GM23338 (cell line): ENCODE data around the gene HNF1B.

Experiments
- CREB1 ChIP-seq: fragments of 250-450 bp; sonication (Bioruptor Pico); IDR thresholded peaks from 2 replicates; pipeline ENCODE4 v1.5.0; 2020; ENCODE audit warnings: low read depth, mild to moderate bottlenecking, moderate library complexity
- EZH2 ChIP-seq: fragments of 200-600 bp; sonication (generic); IDR thresholded peaks from one replicate; pipeline ENCODE4 v1.8.0; 2017; ENCODE audit warnings: antibody characterized with exemption, mild to moderate bottlenecking, low read depth; ENCODE audit not compliant: unreplicated experiment
- EZH2phosphoT487 ChIP-seq: fragments of 200-600 bp; sonication (generic); IDR thresholded peaks from one replicate; pipeline ENCODE4 v1.8.1; 2018; ENCODE audit warnings: antibody characterized with exemption; ENCODE audit not compliant: unreplicated experiment
- JUNB ChIP-seq: IDR thresholded peaks from one replicate; pipeline ENCODE4 v1.6.1; 2016; ENCODE audit warnings: antibody characterized with exemption; ENCODE audit not compliant: unreplicated experiment
- NANOG ChIP-seq: IDR thresholded peaks from 2 replicates; pipeline ENCODE4 v1.6.1; 2016; ENCODE audit warnings: antibody characterized with exemption, borderline replicate concordance
- POLR2AphosphoS5 ChIP-seq: IDR thresholded peaks from 2 replicates; pipeline ENCODE4 v1.6.1; 2016; ENCODE audit warnings: antibody characterized with exemption, low read depth
- STAT1 ChIP-seq: IDR thresholded peaks from one replicate; pipeline ENCODE4 v1.6.1; 2016; ENCODE audit warnings: antibody characterized with exemption; ENCODE audit not compliant: unreplicated experiment
- ZNF114 ChIP-seq: fragments of 250-450 bp; sonication (Bioruptor Pico); IDR thresholded peaks from 2 replicates; pipeline ENCODE4 v1.5.0; 2020; ENCODE audit warnings: mild to moderate bottlenecking, moderate library complexity
- ZNF331 ChIP-seq: fragments of 250-450 bp; sonication (Bioruptor Pico); IDR thresholded peaks from 2 replicates; pipeline ENCODE4 v1.5.0; 2020; ENCODE audit warnings: low read depth, mild to moderate bottlenecking, moderate library complexity
- TF ChIP-seq, protein P1 (sequence below), 2 experiments: fragments of 200-600 bp in 1 of 2; sonication (generic) in 1 of 2; conservative IDR thresholded peaks; 2 replicates each; pipeline versions ENCODE4 v1.5.1 to v1.6.1; 2016 to 2017; ENCODE audit warnings: antibody characterized with exemption in 2 of 2, low read depth in 2 of 2, mild to moderate bottlenecking in 2 of 2, moderate library complexity in 1 of 2
- TF ChIP-seq, protein P2 (sequence below): IDR thresholded peaks from one replicate; pipeline ENCODE4 v1.6.1; 2018; ENCODE audit warnings: antibody characterized with exemption; ENCODE audit not compliant: unreplicated experiment
- TF ChIP-seq, protein P3 (sequence below): IDR thresholded peaks from 2 replicates; pipeline ENCODE4 v1.6.1; 2016; ENCODE audit warnings: antibody characterized with exemption

DNA sequence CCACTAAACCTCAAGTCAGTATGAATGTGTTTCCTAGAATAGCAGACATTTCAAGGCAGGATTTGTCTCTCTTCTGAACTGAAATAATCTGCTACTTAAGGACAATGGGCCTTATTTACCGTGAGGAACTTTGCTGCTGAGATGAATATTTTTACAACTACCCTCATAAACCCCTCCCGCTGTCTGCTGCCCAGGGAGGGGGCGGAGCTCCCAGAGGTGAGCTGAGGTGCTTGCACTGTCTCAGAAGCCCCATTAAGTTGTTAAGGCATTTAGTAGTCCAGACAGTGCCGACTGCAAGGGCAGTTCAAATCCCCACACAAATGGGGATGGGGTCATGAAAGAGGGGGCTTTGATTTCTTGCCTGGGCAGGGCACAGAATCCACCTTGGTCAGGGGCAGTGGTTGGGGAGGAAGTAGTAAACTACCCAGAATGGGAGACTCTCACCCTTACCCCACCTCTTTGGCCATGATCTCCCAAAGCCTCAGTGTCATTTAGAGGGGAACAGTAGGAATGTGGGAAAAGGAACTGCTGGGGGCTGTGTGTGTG lies 19.2 kb downstream of the HNF1B start:
- TF ChIP-seq ZNF331, result no peak
- TF ChIP-seq, protein P1, sequence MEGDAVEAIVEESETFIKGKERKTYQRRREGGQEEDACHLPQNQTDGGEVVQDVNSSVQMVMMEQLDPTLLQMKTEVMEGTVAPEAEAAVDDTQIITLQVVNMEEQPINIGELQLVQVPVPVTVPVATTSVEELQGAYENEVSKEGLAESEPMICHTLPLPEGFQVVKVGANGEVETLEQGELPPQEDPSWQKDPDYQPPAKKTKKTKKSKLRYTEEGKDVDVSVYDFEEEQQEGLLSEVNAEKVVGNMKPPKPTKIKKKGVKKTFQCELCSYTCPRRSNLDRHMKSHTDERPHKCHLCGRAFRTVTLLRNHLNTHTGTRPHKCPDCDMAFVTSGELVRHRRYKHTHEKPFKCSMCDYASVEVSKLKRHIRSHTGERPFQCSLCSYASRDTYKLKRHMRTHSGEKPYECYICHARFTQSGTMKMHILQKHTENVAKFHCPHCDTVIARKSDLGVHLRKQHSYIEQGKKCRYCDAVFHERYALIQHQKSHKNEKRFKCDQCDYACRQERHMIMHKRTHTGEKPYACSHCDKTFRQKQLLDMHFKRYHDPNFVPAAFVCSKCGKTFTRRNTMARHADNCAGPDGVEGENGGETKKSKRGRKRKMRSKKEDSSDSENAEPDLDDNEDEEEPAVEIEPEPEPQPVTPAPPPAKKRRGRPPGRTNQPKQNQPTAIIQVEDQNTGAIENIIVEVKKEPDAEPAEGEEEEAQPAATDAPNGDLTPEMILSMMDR (conservative IDR thresholded peaks at IDR 0.05; ENCODE audit: low read depth in 2 of 2), result no peak
- TF ChIP-seq EZH2, result no peak
- no peak for TF ChIP-seq POLR2AphosphoS5
- TF ChIP-seq, protein P2, sequence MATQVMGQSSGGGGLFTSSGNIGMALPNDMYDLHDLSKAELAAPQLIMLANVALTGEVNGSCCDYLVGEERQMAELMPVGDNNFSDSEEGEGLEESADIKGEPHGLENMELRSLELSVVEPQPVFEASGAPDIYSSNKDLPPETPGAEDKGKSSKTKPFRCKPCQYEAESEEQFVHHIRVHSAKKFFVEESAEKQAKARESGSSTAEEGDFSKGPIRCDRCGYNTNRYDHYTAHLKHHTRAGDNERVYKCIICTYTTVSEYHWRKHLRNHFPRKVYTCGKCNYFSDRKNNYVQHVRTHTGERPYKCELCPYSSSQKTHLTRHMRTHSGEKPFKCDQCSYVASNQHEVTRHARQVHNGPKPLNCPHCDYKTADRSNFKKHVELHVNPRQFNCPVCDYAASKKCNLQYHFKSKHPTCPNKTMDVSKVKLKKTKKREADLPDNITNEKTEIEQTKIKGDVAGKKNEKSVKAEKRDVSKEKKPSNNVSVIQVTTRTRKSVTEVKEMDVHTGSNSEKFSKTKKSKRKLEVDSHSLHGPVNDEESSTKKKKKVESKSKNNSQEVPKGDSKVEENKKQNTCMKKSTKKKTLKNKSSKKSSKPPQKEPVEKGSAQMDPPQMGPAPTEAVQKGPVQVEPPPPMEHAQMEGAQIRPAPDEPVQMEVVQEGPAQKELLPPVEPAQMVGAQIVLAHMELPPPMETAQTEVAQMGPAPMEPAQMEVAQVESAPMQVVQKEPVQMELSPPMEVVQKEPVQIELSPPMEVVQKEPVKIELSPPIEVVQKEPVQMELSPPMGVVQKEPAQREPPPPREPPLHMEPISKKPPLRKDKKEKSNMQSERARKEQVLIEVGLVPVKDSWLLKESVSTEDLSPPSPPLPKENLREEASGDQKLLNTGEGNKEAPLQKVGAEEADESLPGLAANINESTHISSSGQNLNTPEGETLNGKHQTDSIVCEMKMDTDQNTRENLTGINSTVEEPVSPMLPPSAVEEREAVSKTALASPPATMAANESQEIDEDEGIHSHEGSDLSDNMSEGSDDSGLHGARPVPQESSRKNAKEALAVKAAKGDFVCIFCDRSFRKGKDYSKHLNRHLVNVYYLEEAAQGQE, result no peak
- no peak for TF ChIP-seq NANOG
- no peak for TF ChIP-seq JUNB
- TF ChIP-seq EZH2phosphoT487, result no peak
- TF ChIP-seq ZNF114 (CRISPR knock-in tag), result no peak
- no peak for TF ChIP-seq CREB1 (CRISPR knock-in tag)
- TF ChIP-seq, protein P3, sequence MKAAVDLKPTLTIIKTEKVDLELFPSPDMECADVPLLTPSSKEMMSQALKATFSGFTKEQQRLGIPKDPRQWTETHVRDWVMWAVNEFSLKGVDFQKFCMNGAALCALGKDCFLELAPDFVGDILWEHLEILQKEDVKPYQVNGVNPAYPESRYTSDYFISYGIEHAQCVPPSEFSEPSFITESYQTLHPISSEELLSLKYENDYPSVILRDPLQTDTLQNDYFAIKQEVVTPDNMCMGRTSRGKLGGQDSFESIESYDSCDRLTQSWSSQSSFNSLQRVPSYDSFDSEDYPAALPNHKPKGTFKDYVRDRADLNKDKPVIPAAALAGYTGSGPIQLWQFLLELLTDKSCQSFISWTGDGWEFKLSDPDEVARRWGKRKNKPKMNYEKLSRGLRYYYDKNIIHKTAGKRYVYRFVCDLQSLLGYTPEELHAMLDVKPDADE, result no peak
- TF ChIP-seq STAT1, result no peak
